ENCODE results near the gene C7orf25.

The C7orf25 gene

GRCh38 chr7:42876182-42877068 lies 35.4 kb downstream of the C7orf25 start:
- DNase-seq, result peak in 2 of 3 experiments; percentile 38 to 66

DNA sequence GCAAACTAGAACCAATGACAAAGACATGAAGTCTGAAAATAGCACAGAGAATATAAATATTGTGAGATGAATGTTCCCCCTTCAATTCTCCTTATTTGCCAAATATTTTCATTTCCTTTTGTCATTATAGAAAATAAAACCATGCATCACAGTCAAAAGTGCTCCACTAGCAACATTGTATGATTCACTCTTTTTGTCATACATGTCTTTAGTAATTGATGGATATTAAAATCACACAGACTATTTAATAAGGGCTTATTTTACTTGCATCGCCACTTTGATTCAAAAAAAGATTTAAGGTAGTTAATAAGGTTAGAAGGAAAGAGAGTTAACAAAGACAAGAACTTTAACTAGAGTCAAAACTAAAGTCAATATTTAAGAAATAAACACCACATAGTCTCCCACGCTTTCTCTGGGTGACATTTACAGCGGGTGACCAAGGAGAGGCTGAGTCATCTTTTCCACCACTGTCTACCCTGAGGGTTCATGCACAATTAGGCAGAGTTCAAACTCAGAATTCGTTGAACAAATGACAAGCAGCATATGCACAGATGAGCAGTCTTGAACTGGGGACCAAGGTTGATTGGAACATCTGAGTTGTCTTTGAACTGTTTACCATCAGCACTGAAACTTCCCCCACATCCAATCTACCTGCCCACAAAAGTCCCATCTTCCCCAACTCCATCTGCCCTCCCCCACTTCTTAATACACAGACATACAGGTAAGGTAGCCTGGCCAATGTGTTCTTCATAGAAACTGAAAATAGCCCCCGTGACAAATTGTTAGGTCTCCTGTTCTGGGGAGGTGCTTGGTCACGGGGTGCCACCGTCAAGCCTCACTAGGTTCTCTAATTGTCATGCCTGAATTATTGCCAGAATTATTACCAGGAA lies 42.5 kb downstream of the C7orf25 start:
- DNase-seq, result no peak

DNA sequence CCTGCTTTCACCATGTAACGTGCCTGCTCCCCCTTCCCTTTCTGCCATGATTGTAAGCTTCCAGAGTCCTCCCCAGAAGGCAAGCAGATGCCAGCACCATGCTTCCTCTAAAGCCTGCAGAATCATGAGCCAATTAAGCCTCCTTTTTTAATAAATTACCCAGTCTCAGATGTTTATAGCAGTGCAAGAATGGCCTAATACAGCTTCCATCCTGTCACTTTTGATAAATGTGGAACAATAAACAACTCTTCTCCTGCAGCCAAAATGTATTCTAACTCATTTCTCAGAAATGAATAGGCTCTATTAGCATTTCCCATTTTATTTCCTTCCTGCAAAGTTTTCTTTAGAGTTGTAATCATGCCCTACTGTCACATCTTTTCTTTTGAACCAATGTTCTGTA lies 43.4 kb downstream of the C7orf25 start:
- no peak for DNase-seq
